ENCODE measurements around the gene CNIH3.

CNIH3 gene

DNA sequence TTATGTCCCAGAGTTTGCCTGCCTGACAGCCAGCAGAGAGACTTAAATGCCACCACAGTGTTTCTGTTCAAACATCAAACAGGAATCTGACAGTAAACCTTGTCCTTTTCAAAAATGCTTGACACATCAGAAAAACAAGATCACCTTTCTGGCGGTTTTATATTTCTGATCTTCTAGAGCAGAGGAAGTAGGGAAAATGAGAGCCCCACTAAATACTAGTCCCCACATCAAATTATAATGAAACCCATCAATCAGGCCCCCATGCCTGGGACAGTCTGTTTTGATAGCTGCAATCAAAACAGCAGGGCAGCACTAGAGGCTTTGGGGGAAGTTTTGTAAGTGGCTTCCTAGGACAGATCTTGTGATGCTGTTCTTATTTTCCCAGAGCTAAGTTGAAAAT is 129.3 kb downstream of the CNIH3 start:
- DNase-seq (ENCODE audit: low spot score) = no peak

- DNase-seq (ENCODE audit: low spot score) = no peak
These were observed 129.8 kb downstream of the CNIH3 start for GRCh38 chr1:224745924-224746323.

DNA sequence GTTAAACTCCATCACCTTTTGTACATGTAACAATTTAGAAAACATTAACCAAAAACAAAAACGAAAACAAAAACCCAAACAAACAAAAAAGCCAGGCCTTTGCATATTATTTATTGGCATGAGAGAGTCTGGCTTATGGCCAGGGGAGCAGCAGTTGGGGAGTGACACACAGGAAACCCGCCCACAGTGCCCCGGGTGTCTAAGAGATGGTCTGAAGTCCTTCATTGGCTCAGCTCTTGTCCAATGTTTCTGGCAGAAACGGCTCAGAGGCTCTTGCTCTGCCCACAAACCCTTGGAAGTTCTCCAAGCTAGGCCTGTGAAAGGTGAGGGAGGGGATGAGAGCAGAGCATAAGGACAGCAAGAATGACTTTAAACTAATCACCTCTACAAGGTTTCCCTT is 131.5 kb downstream of the CNIH3 start:
- no peak for DNase-seq (ENCODE audit: low spot score)

GRCh38 chr1:224749916-224750315 is 133.8 kb downstream of the CNIH3 start:
- no peak for DNase-seq (ENCODE audit: low spot score)

DNA sequence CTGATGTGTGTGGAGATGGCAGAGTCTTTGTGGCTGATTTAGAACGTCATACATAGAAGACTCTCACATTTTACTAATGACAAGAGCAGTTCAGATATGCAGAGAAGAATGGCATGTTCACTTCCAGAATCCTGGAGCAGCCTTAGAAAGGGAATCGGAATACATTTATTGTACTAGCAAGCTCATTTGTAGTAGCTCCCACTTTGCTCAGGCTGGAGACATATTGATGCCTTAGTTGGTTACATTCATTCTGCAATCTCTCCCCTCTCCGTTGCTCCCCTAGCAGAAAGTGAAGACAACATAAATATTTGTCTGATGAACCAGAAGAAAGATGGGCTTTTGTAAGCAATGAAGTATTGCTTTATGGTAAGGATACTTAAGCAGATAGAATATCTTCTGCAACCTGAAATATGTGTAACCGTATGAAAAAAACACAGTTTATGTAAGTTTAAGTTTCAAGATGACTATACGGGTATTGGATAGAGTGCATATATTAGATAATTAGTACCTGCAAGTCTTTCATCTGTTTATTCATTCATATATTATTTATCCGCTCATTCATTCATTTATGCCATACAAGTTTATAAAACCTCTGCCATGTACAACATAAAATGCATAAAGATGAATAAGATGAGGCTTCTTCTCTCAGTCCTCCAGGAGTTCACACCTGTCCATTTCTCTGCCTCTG is 135.7 kb downstream of the CNIH3 start:
- DNase-seq (ENCODE audit: low spot score) = no peak

GRCh38 chr1:224753491-224753890 is 137.4 kb downstream of the CNIH3 start:
- no peak for DNase-seq (ENCODE audit: low spot score)

DNA sequence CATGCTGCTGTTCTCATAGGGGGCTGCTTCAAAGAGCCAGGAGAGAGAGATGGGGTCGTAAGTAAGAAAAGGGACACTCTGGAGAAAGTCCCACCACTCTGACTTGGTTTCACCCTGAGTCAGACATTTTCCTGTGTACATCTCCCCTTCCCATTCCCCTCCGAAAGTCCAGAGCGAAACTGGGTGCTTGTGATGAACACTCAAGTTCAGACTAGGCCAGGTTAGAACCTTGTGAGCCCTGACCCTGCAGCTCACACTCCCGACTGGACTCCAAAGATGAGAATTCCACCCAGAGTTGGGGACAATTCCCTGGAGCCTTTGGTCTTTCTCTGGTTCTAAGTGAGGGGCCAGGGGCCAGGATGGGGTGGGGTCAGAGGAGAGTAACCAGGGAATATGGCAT is 139.5 kb downstream of the CNIH3 start:
- no peak for DNase-seq (ENCODE audit: low spot score)

DNA sequence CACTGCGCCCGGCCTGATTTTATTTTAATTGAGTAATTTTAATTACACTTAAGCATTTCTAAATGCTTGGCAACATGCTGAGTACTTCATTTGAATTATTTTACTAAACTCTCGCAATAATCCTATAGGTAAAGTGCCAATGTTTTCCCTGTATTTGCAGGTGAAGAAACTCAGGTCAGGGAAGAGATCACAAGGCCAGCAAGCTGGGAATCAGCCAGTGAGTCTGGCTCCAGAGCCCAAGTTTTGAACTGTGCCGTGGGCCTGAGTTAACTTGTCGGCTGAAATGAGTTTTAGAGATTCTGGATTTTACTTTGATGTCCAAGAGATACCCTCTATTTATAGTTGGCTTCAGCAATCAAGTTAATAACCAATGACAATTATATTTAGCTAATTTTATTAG is 141.4 kb downstream of the CNIH3 start:
- DNase-seq (ENCODE audit: low spot score) = no peak

DNA sequence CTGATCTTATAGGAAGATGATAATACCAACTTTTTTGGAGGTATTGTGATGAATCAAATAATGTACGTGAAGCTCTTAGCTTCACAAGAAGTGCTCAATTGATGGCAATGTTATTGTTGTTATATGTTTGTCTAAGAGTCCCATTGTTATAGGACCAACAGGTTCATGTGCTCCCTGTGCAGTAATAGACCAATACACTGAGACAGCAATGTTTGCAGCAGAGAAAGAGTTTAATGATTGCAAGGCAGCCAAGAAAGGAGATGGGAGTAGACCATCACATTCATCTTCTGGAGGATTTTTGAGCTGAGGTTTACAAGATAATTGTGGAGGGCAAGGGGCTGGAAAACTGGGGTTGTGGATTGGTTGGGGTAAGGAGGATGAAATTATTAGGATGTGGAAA is 143.0 kb downstream of the CNIH3 start:
- DNase-seq (ENCODE audit: low spot score) = no peak

GRCh38 chr1:224759681-224760091 is 143.6 kb downstream of the CNIH3 start:
- DNase-seq (ENCODE audit: low spot score) = no peak

DNA sequence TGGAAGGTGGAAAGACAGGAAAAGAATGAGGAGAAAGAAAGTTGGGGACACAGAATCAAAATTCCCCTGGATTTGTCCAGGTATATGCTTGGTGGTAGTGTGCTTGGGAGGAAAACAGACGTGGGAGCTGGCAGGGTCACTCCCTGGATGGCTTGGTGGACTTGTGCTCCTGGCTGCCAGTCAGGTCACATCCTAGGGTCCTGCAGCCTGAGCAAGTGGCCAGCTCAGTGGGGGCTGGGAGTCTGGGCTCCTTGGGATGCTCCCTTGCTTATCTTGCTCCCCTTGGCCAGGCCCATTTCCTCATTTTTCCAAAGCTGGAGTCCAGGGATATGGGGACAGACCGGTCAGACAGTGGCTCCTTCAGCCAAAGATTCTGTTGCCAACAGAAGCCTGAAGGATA is 144.0 kb downstream of the CNIH3 start:
- DNase-seq (ENCODE audit: low spot score) = no peak

DNA sequence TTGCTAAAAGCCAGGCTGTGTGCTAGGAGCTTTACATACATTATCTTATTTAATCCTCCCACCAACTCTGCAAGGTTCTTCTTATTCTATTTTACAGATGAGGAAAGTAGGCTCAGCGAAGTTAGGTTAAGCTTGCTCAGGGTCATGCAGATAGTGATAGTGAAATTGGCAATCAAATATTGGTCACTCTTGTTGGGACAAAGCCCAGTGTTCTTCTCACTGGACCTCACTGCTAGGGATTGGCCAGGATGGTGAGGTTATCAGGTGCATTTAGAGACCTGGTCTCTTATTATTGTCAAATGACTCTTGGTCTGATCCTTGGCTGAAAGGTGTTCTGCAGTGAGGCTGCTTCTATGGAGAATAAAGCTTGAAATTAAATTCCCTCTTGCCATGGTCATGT is 145.1 kb downstream of the CNIH3 start:
- DNase-seq (ENCODE audit: low spot score) = no peak

GRCh38 chr1:224762046-224762445 is 145.9 kb downstream of the CNIH3 start:
- DNase-seq (ENCODE audit: low spot score) = no peak

DNA sequence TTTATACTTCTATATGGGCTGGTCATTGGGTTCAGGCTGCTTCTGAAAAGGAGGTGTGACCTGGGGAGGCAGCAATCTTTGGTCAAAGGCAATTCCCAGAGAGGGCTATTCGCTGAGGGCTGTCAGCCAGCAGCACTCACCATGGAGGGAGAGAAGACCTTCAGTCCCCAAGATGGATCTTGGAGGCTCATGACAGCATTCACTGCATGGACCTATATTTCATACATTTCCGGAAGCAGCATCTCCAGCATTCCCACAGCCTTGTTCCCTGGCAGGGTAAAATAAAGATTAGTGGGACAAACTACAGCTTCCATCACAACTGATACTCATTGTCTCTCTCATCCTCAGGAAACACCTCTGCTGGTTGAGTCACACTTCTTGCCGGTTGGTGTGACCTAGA is 146.6 kb downstream of the CNIH3 start:
- no peak for DNase-seq (ENCODE audit: low spot score)

DNA sequence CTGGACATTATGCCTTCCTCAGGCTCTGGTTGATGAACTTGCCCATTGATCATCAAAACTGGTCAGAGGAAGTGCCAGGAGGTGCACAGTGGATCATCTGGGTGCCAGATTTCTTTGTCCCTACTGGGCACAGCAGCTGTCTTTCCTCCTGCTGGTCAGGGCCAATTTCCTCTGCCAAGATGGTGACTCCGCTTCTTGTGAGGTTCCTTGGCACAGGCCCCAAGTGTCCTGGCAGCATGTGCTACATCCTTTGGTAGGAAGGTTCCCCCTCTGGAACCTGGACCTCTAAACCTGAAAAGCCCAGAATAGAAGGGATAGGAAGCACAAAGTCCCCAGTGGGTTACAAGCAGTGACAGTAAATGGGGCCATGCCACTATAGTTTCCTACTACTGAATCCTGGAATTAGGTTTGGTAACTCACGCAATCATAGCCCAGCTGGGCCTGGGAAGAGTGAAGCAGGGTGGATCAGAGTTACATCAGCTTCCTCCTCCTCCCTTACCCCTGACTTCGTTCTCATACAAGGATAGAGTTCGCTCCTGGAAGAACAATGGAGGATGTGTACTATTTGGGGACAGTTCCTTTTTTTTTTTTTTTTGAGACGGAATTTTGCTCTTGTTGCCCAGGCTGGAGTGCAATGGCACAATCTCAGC is 147.1 kb downstream of the CNIH3 start:
- DNase-seq (ENCODE audit: low spot score) = no peak

- no peak for DNase-seq (ENCODE audit: low spot score)
These were observed 150.1 kb downstream of the CNIH3 start for GRCh38 chr1:224766266-224766665.

DNA sequence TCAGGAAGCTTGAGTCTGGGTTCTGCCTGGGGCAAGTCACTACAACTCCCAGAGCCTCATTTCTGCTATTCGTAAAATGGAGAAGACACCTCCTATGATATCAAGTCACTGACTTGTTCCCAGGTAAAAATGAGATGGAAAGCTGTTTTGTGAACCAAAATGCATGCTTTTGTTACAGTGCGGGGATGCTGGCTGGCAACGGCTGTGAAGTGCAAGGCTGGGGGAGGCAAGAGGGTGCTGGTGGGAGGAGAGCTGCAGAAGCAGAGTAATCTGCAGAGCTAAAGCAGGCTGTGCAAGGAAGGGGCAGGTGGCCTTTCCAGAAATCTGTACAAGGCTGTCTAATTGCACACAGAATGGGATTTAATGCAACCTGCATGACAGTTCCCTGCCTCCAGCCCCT is 150.9 kb downstream of the CNIH3 start:
- no peak for DNase-seq (ENCODE audit: low spot score)

DNA sequence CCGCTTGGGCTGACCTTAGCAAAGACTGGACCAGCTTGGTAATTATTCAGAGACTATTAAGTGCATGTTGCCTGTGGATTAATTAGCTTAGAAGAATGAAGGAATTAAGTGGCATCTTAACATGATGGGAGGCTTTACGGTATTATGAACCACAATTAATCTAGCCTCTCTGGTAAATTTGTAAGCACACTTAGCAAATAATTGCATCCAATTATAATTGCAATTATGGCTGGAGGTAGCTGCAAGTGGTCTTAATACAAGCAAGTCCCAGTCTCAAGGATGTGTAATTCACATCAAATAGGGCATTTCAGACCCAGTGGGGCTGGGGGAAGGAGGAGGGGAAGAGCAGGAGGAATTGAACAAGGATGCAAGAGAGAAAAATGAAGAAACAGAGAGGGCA is 151.6 kb downstream of the CNIH3 start:
- no peak for DNase-seq (ENCODE audit: low spot score)

- no peak for DNase-seq (ENCODE audit: low spot score)
These were observed 152.9 kb downstream of the CNIH3 start for GRCh38 chr1:224768971-224769370.

DNA sequence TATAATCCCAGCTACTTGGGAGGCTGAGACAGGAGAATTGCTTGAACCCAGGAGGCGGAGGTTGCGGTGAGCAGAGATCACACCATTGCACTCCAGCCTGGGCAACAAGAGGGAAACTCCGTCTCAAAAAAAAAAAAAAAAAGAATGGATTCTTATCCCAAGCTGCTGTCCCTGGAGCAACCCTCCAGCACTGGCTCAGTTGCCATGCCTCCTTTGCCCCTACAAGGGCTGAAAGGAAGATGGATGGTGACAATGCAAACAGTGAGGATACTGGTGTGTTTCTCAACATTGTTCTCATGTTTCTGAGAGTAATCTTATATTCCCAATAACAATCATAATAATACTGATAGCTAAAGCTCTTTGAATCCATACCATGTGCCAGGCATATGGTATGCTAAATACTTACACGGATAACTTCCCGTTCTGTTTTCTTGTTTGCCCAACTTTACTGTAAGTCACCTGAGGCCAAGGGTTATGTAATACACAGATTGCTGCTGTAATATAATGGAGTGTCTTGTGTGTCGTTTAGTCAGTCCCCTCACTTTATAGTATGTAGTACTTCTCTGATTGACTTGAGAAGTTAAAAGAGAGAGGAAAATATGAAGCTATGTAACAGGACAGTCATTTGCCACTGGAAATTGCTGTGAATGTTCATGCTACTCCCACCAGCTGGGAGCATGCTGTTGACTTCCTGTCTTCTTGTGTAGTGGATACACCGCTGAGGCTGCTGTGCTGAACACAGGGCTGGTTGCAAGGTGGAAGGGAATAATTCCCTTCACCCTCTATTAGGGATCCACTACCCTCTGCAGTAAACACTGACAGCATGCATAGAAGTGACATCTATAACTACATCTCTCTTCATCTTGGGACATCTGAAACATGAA is 153.6 kb downstream of the CNIH3 start:
- no peak for DNase-seq (ENCODE audit: low spot score)

- DNase-seq (ENCODE audit: low spot score) = no peak
These were observed 154.2 kb downstream of the CNIH3 start for GRCh38 chr1:224770336-224770693.

- no peak for DNase-seq (ENCODE audit: low spot score)
These were observed 157.5 kb downstream of the CNIH3 start for GRCh38 chr1:224773646-224774045.

- no peak for DNase-seq (ENCODE audit: low spot score)
These were observed 158.3 kb downstream of the CNIH3 start for GRCh38 chr1:224774378-224774777.
